GM10266 (cell line): ENCODE measurements around the gene NFATC1.

ENCODE experiments used
- DNase-seq: peaks from one replicate; pipeline ENCODE4 v3.0.0; 2012; ENCODE audit errors: extremely low spot score
- CTCF ChIP-seq: IDR thresholded peaks from 2 replicates; pipeline ENCODE4 v1.5.1; 2012; ENCODE audit warnings: mild to moderate bottlenecking, low read depth; ENCODE audit not compliant: control insufficient read depth, insufficient read depth; ENCODE audit errors: missing control alignments

NFATC1 gene

DNA sequence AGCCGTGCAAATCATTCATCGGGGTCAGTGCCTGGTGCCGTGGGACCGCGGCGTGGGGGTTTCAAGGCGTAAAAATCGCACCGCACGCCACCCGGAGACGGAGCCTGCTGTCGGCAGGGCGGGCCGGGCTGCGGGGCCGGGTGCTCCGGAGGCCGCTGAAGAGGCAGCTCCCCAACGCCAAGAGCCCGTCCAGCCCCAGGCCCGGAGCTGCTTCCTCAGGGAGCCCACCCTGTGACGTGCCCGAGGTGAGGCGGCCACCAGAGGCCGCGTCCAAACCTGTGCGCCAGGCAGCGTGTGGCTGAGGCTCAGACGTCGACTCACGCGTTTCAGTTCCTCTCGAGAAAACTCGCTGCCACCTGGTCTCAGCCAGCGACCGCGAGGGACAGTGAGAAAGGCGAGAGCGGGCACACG lies 98.1 kb downstream of the NFATC1 start:
- no peak for TF ChIP-seq CTCF
- no peak for DNase-seq

GRCh38 chr18:79494936-79495335 lies 99.2 kb downstream of the NFATC1 start:
- no peak for DNase-seq

GRCh38 chr18:79495591-79496071 lies 99.9 kb downstream of the NFATC1 start:
- no peak for TF ChIP-seq CTCF
- no peak for DNase-seq

More at GRCh38 chr18:79494936-79495335, 99.2 kb downstream of the NFATC1 start:
- TF ChIP-seq CTCF: no peak

DNA sequence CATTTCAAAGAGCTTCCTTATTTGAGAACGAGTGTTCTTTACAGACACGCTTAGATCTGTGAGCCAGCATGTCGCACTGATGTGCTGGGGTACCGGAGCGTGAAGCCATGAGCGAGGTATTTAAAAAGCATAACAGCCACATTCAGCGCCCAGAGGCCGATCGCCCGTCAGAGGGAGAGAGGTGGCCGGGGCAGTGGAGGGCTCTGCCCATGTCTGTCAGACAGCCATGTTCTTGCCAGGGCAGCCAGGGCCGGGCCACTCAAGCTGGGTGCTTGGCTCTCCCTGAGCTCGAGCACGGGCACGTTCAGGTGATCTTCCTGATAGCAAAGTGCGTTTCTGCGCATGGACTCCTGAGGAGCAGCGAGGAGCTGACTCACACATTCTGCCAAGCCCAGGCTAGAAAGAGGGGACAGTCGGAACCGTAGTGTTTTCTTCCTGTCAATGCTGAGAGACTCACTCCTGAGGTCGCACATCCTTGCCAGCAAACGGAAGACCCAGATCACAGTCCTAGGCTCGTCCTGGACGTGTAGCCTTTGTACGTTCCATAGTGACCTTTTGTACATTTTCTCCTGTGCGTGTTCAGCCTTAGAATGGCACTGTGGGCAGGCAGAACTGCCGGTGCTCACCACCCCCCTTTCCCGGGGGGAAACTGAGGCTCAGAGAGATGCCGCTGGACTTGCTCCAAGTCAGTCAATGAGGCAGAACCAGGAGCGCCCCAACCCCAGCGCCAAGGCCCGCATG lies 100.7 kb downstream of the NFATC1 start:
- DNase-seq: no peak
- TF ChIP-seq CTCF: no peak

DNA sequence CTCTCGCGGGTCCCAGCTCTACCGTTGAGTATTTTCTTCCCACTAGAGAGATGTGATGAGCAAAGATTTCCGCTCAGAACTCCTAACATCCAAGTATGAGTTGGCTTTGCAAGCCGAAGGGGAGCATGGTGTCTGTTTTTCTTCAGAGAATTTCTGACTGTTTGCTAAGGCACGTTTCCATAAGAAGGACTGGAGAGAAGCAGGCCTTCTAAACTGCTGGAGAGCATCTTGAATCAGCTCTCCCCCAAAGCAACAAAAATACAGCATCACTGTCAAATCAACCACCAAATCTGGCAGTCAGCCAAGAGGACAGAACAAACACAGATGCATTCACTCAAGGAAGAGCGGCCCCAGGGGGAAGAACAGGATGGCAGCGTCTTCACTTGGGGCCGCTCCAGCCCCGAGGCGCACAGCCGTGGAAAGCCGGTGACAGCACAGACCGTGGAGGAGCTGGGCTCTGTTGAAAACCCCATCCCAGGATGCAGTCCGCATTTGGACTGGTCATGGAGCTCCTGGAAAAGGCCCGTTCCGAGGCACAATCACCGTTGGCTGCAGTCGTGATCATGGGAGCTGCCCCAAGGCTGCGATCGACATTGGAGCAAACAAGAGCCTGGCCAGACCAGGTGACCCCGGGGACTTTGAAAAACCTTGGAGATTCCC lies 101.4 kb downstream of the NFATC1 start:
- no peak for TF ChIP-seq CTCF
- no peak for DNase-seq

DNA sequence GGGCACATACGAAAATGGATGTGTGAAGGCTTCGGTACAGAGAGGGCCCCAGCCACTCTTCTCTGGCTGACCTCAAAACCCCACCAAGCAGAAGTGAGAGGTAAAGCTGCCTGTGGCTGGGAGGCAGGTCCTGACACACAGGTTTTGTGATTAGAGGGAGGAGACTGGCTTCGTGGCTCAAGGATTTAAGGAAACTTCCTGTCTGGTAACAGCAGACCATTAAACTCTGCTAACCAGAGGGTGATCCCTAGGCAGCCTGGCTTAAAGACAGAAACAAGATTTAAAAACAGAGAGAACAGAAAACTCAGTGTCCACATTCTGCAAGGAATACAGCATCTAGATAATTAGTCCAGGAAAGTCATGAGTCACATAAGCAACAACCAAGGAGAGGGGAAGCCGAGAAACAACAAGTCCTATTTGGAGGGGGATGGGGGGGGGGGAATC lies 101.9 kb downstream of the NFATC1 start:
- DNase-seq: no peak
- no peak for TF ChIP-seq CTCF

DNA sequence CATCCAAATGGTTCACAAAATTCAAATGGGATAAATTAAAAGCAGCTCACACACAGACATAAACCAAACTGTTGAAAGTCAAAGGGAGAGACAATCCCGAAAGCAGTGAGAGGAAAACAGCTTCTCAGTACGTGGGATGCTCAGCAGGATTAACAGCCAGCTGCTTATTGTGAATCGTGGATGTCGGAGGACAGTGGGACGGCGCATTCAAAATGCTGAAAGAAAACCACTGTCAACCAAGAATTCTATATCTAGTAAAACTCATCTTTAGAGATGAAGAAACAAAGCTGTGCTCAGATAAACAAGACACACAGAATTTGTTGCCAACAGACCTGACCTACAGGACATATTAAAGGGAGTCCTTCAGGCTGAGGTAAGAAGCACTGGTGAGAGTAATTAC lies 102.9 kb downstream of the NFATC1 start:
- no peak for DNase-seq
- no peak for TF ChIP-seq CTCF
